Gastrocnemius medialis (tissue), 4 donors: ENCODE results near the gene DDX47. TPM values are rescaled to one million over a fixed set of nuclear protein-coding genes. Genes with fewer than 3 reads are reported as not detected.
"Not testable (repeated sequence)": the region's sequence is repeated elsewhere in the genome, so short reads cannot be mapped to it uniquely, and the experiment has no call there.

Experiments used
- ATAC-seq, 2 donors: fragments of 150-250 bp; one replicate each; pipeline ENCODE4 v1.9.1; 2016
- DNase-seq, 2 donors: peaks; one replicate each; pipeline ENCODE4 v3.0.0-alpha.2; 2019
- H3K27ac ChIP-seq, 4 donors: fragments of 200-600 bp; sonication (generic); 1 replicate in 1 of 4; 2 replicates in 3 of 4; pipeline ENCODE4 v1.5.1; 2016 to 2018; ENCODE audit warnings: mild to moderate bottlenecking in 2 of 4, moderate library complexity in 1 of 4
- H3K27me3 ChIP-seq, 3 donors: fragments of 200-600 bp; sonication (generic) in 2 of 3; 1 replicate in 1 of 3; 2 replicates in 2 of 3; pipeline versions ENCODE4 v1.5.1 to v1.6.0; 2016 to 2019; ENCODE audit warnings: mild to moderate bottlenecking in 1 of 3, moderate library complexity in 1 of 3
- H3K36me3 ChIP-seq, 2 donors: fragments of 200-600 bp; sonication (generic) in 1 of 2; one replicate each; pipeline ENCODE4 v1.5.1; 2017 to 2018
- H3K4me1 ChIP-seq, 2 donors: fragments of 200-600 bp; sonication (generic) in 1 of 2; one replicate each; pipeline ENCODE4 v1.5.1; 2016 to 2017; ENCODE audit warnings: mild to moderate bottlenecking in 2 of 2
- H3K4me3 ChIP-seq, 4 donors: fragments of 200-600 bp; sonication (generic) in 3 of 4; 1 replicate in 1 of 4; 2 replicates in 3 of 4; pipeline ENCODE4 v1.5.1; 2016 to 2019; ENCODE audit warnings: mild to moderate bottlenecking in 2 of 4
- H3K9me3 ChIP-seq, 3 donors: fragments of 200-600 bp; sonication (generic) in 2 of 3; 1 replicate in 1 of 3; 2 replicates in 2 of 3; pipeline ENCODE4 v1.5.1; 2016 to 2019
- POLR2A ChIP-seq, 2 donors: fragments of 450-650 bp; IDR thresholded peaks; one replicate each; pipeline ENCODE4 v1.6.1; 2017; ENCODE audit warnings: antibody characterized with exemption in 2 of 2, mild to moderate bottlenecking in 2 of 2, moderate library complexity in 2 of 2
- in situ Hi-C, 4 donors: fragments of 200-750 bp; cut with MboI; loops; one replicate each; pipeline versions ENCODE4 v1.15.0 to v1.8.0; 2017; ENCODE audit warnings: low sequenced_read_pairs in 4 of 4
- intact Hi-C: fragments of 100-400 bp; cut with DNase I; formaldehyde crosslinking; loops from one replicate; pipeline ENCODE4 v1.15.1; 2023; ENCODE audit warnings: low total_unique reads
- total RNA-seq, 4 donors: library from RNA; depleted of rRNA; stranded (reverse); fragments of >200 nt; gene quantifications; one replicate each; pipeline versions ENCODE4 v1.1.0 to v1.2.3, GENCODE V29; 2016
- TF ChIP-seq, protein P1 (sequence below), 5 experiments: fragments of 450-650 bp in 3 of 5; fragments of 200-600 bp in 2 of 5; sonication (generic) in 2 of 5; IDR thresholded peaks in 4 of 5; conservative IDR thresholded peaks in 1 of 5; 1 replicate in 4 of 5; 2 replicates in 1 of 5; pipeline ENCODE4 v1.5.1; 2016 to 2019; ENCODE audit warnings: antibody characterized with exemption in 5 of 5, mild to moderate bottlenecking in 3 of 5, moderate library complexity in 3 of 5

The DDX47 gene
- total RNA-seq, 4 donors from 2014 or later = 37.1 to 75.4 (median 58.3) TPM

DNA sequence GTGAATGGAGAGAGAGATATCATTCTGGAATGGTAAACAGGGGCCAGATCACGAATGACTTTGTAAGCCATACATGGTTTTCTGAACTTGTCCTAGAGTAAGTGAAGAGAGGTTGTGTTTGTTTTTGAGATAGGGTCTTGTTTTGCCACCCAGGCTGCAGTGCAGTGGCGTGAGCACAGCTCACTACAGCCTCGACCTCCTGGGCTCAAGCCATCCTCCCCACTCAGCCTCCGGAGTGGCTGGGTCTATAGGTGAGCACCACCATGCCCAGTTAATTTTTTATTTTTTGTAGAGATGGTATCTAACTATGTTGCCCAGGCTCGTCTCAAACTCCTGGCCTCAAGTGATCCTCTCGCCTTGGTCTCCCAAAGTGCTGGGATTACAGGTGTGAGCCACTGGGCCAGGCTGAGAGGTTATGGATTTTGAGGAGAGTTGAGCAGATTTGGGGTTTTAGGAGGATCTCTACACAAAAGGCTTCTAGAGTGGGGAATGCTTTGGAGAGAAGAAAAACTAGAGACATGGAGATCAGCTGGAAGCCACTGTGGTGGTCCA is 58.5 kb downstream of the DDX47 start:
- Histone ChIP-seq H3K9me3 (no peaks in the 10 kb centered on the region), H3K4me1 (no peaks in the 10 kb centered on the region), H3K27me3 (no peaks in the 10 kb centered on the region), H3K36me3 (no peaks in the 10 kb centered on the region), H3K27ac (no peak overlapping the region), H3K4me3 (no peak overlapping the region)
- TF ChIP-seq POLR2A (IDR thresholded peaks at IDR 0.05) = no peak
- TF ChIP-seq, protein P1, sequence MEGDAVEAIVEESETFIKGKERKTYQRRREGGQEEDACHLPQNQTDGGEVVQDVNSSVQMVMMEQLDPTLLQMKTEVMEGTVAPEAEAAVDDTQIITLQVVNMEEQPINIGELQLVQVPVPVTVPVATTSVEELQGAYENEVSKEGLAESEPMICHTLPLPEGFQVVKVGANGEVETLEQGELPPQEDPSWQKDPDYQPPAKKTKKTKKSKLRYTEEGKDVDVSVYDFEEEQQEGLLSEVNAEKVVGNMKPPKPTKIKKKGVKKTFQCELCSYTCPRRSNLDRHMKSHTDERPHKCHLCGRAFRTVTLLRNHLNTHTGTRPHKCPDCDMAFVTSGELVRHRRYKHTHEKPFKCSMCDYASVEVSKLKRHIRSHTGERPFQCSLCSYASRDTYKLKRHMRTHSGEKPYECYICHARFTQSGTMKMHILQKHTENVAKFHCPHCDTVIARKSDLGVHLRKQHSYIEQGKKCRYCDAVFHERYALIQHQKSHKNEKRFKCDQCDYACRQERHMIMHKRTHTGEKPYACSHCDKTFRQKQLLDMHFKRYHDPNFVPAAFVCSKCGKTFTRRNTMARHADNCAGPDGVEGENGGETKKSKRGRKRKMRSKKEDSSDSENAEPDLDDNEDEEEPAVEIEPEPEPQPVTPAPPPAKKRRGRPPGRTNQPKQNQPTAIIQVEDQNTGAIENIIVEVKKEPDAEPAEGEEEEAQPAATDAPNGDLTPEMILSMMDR (IDR thresholded peaks at IDR 0.05 in 4 of 5, conservative IDR thresholded peaks at IDR 0.05 in 1 of 5) = no peak
- no peak for DNase-seq
- in situ Hi-C loops = no loop called here
- ATAC-seq = no peak
- intact Hi-C loops = no loop called here

- ATAC-seq = no peak
- Histone ChIP-seq H3K27ac (no peak overlapping the region), H3K36me3 (no peaks in the 10 kb centered on the region), H3K9me3 (no peaks in the 10 kb centered on the region), H3K4me1 (no peaks in the 10 kb centered on the region), H3K27me3 (no peaks in the 10 kb centered on the region), H3K4me3 (no peak overlapping the region)
- TF ChIP-seq, protein P1 (IDR thresholded peaks at IDR 0.05 in 4 of 5, conservative IDR thresholded peaks at IDR 0.05 in 1 of 5) = no peak
- TF ChIP-seq POLR2A (IDR thresholded peaks at IDR 0.05) = no peak
- no peak for DNase-seq
- intact Hi-C loops = no loop called here
- in situ Hi-C loops = no loop called here
Observed at GRCh38 chr12:12872139-12872933, 59.2 kb downstream of the DDX47 start.

- Histone ChIP-seq H3K9me3 (no peaks in the 10 kb centered on the region), H3K27ac (no peak overlapping the region), H3K36me3 (no peaks in the 10 kb centered on the region), H3K4me1 (no peaks in the 10 kb centered on the region), H3K27me3 (no peaks in the 10 kb centered on the region), H3K4me3 (no peak overlapping the region)
- in situ Hi-C loops = no loop called here
- DNase-seq = no peak
- no peak for ATAC-seq
- intact Hi-C loops = no loop called here
- TF ChIP-seq, protein P1 (IDR thresholded peaks at IDR 0.05 in 4 of 5, conservative IDR thresholded peaks at IDR 0.05 in 1 of 5) = no peak
- no peak for TF ChIP-seq POLR2A (IDR thresholded peaks at IDR 0.05)
Observed at GRCh38 chr12:12872934-12873275, 59.8 kb downstream of the DDX47 start.

GRCh38 chr12:12874029-12874428 is 60.9 kb downstream of the DDX47 start:
- DNase-seq (no peak), ATAC-seq (no peak)
- H3K36me3 ChIP-seq = no peaks in the 10 kb centered on the region
- in situ Hi-C loops (no loop called here), intact Hi-C loops (no loop called here)
- no peaks in the 10 kb centered on the region for H3K27me3 ChIP-seq
- no peaks in the 10 kb centered on the region for H3K4me1 ChIP-seq
- H3K9me3 ChIP-seq = no peaks in the 10 kb centered on the region
- H3K4me3 ChIP-seq = no peak overlapping the region
- no peak overlapping the region for H3K27ac ChIP-seq
- TF ChIP-seq, protein P1 (IDR thresholded peaks at IDR 0.05 in 4 of 5, conservative IDR thresholded peaks at IDR 0.05 in 1 of 5) = no peak
- no peak for TF ChIP-seq POLR2A (IDR thresholded peaks at IDR 0.05)

DNA sequence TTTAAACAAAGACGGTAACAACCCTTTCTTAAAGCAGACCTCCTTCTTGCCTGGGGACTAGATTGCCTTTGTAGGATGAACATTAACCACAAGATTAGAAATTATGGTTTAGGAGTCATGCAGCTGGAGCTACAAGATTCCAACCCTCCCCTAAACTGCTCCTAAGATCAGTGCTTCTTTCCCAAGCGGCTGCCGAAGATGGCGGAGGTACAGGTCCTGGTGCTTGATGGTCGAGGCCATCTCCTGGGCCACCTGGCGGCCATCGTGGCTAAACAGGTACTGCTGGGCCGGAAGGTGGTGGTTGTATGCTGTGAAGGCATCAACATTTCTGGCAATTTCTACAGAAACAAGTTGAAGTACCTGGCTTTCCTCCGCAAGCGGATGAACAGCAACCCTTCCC is 62.2 kb downstream of the DDX47 start:
- H3K27ac ChIP-seq, in situ Hi-C loops, intact Hi-C loops, H3K9me3 ChIP-seq, H3K36me3 ChIP-seq, H3K27me3 ChIP-seq, H3K4me1 ChIP-seq, ATAC-seq, H3K4me3 ChIP-seq, DNase-seq: not testable (repeated sequence)
